H9 (cell line): ENCODE measurements around the gene PTCD1. TPM values are rescaled to one million over a fixed set of nuclear protein-coding genes. Genes with fewer than 3 reads are reported as not detected.

ENCODE experiments used
- DNase-seq: peaks from one replicate; pipeline ENCODE4 v3.0.0-alpha.2; 2017
- H2AFZ ChIP-seq: one replicate; pipeline ENCODE4 v1.6.1; 2013; ENCODE audit warnings: mild to moderate bottlenecking, low read length, control low read depth, moderate library complexity
- H2AK5ac ChIP-seq: 2 replicates; pipeline ENCODE4 v1.6.1; 2013; ENCODE audit warnings: low read length, control low read depth, mixed read lengths; ENCODE audit not compliant: insufficient read length
- H2BK120ac ChIP-seq: one replicate; pipeline ENCODE4 v1.6.1; 2013; ENCODE audit warnings: low read depth, mild to moderate bottlenecking, low read length, control low read depth, inconsistent platforms; ENCODE audit not compliant: poor library complexity, severe bottlenecking
- H2BK12ac ChIP-seq: 2 replicates; pipeline ENCODE4 v1.6.1; 2013; ENCODE audit warnings: low read length, control low read depth, mixed read lengths, low read depth; ENCODE audit not compliant: insufficient read length
- H2BK15ac ChIP-seq: 2 replicates; pipeline ENCODE4 v1.6.1; 2013; ENCODE audit warnings: low read depth, low read length, control low read depth
- H2BK20ac ChIP-seq: one replicate; pipeline ENCODE4 v1.6.1; 2013; ENCODE audit warnings: low read depth, mild to moderate bottlenecking, low read length, control low read depth, inconsistent platforms; ENCODE audit not compliant: poor library complexity, severe bottlenecking
- H2BK5ac ChIP-seq: 2 replicates; pipeline ENCODE4 v1.6.1; 2013; ENCODE audit warnings: low read length, control low read depth, mixed read lengths; ENCODE audit not compliant: insufficient read length
- H3K14ac ChIP-seq: 2 replicates; pipeline ENCODE4 v1.6.1; 2013; ENCODE audit warnings: low read length, control low read depth; ENCODE audit not compliant: insufficient read depth
- H3K18ac ChIP-seq: 2 replicates; pipeline ENCODE4 v1.6.1; 2013; ENCODE audit warnings: low read depth, mild to moderate bottlenecking, mixed read lengths, low read length, control low read depth; ENCODE audit not compliant: insufficient read length
- H3K23ac ChIP-seq: 2 replicates; pipeline ENCODE4 v1.6.1; 2013; ENCODE audit warnings: low read length, control low read depth, mixed read lengths, low read depth; ENCODE audit not compliant: insufficient read length
- H3K23me2 ChIP-seq: 2 replicates; pipeline ENCODE4 v1.6.1; 2013; ENCODE audit warnings: low read depth, mild to moderate bottlenecking, mixed read lengths, low read length, control low read depth; ENCODE audit not compliant: insufficient read length, poor library complexity, severe bottlenecking
- H3K27ac ChIP-seq: 2 replicates; pipeline ENCODE4 v1.5.1; 2013; ENCODE audit warnings: low read length, control low read depth, mixed read lengths, low read depth; ENCODE audit not compliant: insufficient read length
- H3K27me3 ChIP-seq: 2 replicates; pipeline ENCODE4 v1.6.1; 2013; ENCODE audit warnings: low read length, control low read depth, inconsistent platforms; ENCODE audit not compliant: insufficient read depth
- H3K4ac ChIP-seq: 2 replicates; pipeline ENCODE4 v1.6.1; 2013; ENCODE audit warnings: low read depth, mild to moderate bottlenecking, control low read depth, inconsistent platforms, low read length, moderate library complexity
- H3K4me1 ChIP-seq: 2 replicates; pipeline ENCODE4 v1.6.1; 2013; ENCODE audit warnings: low read length, control low read depth, inconsistent platforms; ENCODE audit not compliant: insufficient read depth
- H3K4me2 ChIP-seq: 2 replicates; pipeline ENCODE4 v1.6.1; 2013; ENCODE audit warnings: low read length, control low read depth, mixed read lengths; ENCODE audit not compliant: insufficient read length, insufficient read depth
- H3K56ac ChIP-seq: 2 replicates; pipeline ENCODE4 v1.6.1; 2013; ENCODE audit warnings: low read depth, mild to moderate bottlenecking, mixed read lengths, low read length, control low read depth; ENCODE audit not compliant: insufficient read length
- H3K79me1 ChIP-seq: 2 replicates; pipeline ENCODE4 v1.6.1; 2013; ENCODE audit warnings: low read depth, mild to moderate bottlenecking, moderate library complexity, low read length, control low read depth, inconsistent platforms; ENCODE audit not compliant: insufficient read depth, poor library complexity, severe bottlenecking
- H3K79me2 ChIP-seq: 2 replicates; pipeline ENCODE4 v1.6.1; 2013; ENCODE audit warnings: low read length, control low read depth, inconsistent platforms; ENCODE audit not compliant: insufficient read depth
- H3K9ac ChIP-seq: 2 replicates; pipeline ENCODE4 v1.6.1; 2013; ENCODE audit warnings: low read length, control low read depth, mixed read lengths; ENCODE audit not compliant: insufficient read length; ENCODE audit errors: extremely low read depth
- H3K9me3 ChIP-seq: one replicate; pipeline ENCODE4 v1.6.1; 2013; ENCODE audit warnings: low read depth, low read length, inconsistent platforms; ENCODE audit not compliant: control insufficient read depth
- H3T11ph ChIP-seq: one replicate; pipeline ENCODE4 v1.6.1; 2013; ENCODE audit warnings: mild to moderate bottlenecking, low read length, control low read depth, inconsistent platforms
- H4K20me1 ChIP-seq: one replicate; pipeline ENCODE4 v1.6.1; 2013; ENCODE audit not compliant: control insufficient read depth, insufficient read length, insufficient read depth
- H4K5ac ChIP-seq: 2 replicates; pipeline ENCODE4 v1.6.1; 2013; ENCODE audit warnings: low read depth, mild to moderate bottlenecking, mixed read lengths, low read length, control low read depth; ENCODE audit not compliant: insufficient read length
- H4K8ac ChIP-seq: replicated peaks from 2 replicates; pipeline ENCODE4 v1.6.1; 2013; ENCODE audit warnings: low read length, control low read depth, mixed read lengths, low read depth; ENCODE audit not compliant: insufficient read length
- H4K91ac ChIP-seq: 2 replicates; pipeline ENCODE4 v1.6.1; 2013; ENCODE audit warnings: low read depth, mild to moderate bottlenecking, moderate library complexity, mixed read lengths, low read length, control low read depth; ENCODE audit not compliant: insufficient read length
- H3K27ac Mint-ChIP-seq, 3 experiments: 2 replicates in 2 of 3; 3 replicates in 1 of 3; pipeline ENCODE4 v1.8.0; 2020 to 2021; ENCODE audit warnings: mixed read lengths in 3 of 3, mild to moderate bottlenecking in 1 of 3, moderate library complexity in 1 of 3
- H3K27me3 Mint-ChIP-seq: 2 replicates; pipeline ENCODE4 v1.8.0; 2021; ENCODE audit warnings: low read depth, mild to moderate bottlenecking, moderate library complexity, mixed read lengths
- H3K36me3 Mint-ChIP-seq, 3 experiments: 2 replicates in 2 of 3; 3 replicates in 1 of 3; pipeline ENCODE4 v1.8.0; 2020 to 2021; ENCODE audit warnings: low read depth in 3 of 3, mixed read lengths in 3 of 3; ENCODE audit not compliant: insufficient read depth in 1 of 3
- H3K4me1 Mint-ChIP-seq, 2 experiments: 2 replicates each; pipeline ENCODE4 v1.8.0; 2020; ENCODE audit warnings: mixed read lengths in 2 of 2
- H3K4me3 Mint-ChIP-seq, 2 experiments: 2 replicates in 1 of 2; 3 replicates in 1 of 2; pipeline ENCODE4 v1.8.0; 2020 to 2021; ENCODE audit warnings: mild to moderate bottlenecking in 2 of 2, mixed read lengths in 2 of 2, moderate library complexity in 1 of 2
- H3K9me3 Mint-ChIP-seq, 2 experiments: 2 replicates in 1 of 2; 3 replicates in 1 of 2; pipeline ENCODE4 v1.8.0; 2020; ENCODE audit warnings: mild to moderate bottlenecking in 2 of 2, mixed read lengths in 2 of 2, moderate library complexity in 1 of 2
- WGBS: extraction: QIAGEN DNeasy Blood & Tissue Kit; methylation state at CpG from one replicate; pipeline ENCODE4 v1.1.7; 2013; ENCODE audit warnings: missing lambda C conversion rate, low lambda C conversion rate, mixed read lengths; ENCODE audit not compliant: insufficient read length; ENCODE audit errors: extremely low coverage; 5-methylcytosine and 5-hydroxymethylcytosine counted together
- total RNA-seq: library from RNA; stranded (reverse); gene quantifications from 2 replicates; pipeline ENCODE4 v1.2.1, GENCODE V29; 2021
- TF ChIP-seq, protein P1 (sequence below): fragments of 200-600 bp; sonication (generic); conservative IDR thresholded peaks from 3 replicates; pipeline ENCODE4 v1.8.0; 2021; ENCODE audit warnings: antibody characterized with exemption, mild to moderate bottlenecking

PTCD1 gene
- total RNA-seq, 1 experiment from 2014 or later: 12.8 TPM

DNA sequence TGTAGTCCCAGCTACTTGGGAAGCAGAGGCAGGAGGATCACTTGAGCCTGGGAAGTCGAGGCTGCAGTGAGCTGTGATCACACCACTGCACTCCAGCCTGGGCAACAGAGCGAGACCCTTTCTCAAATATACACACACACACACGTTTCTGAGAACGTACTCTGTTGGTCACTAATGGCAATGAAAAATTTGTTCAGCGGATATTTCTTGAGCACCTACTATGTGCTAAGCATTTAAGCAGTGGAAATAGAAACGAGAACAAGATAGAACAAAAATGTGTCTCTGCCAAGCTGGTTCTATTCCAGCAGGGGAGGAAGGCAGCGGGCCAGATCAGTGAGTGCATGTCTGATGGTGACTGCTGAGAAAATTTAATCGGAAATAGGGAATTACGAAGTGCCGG lies 55.4 kb downstream of the PTCD1 start:
- Mint-ChIP-seq H3K36me3 (peaks cover 8 to 31% (median 13%) of the 10 kb centered on the region in 3 experiments; a peak in 6 of 7 replicates), H3K4me1 (peaks cover 6 to 11% of the 10 kb centered on the region in 2 experiments), H3K27me3 (no peaks in the 10 kb centered on the region; the same call in 1 of the 2 replicates), H3K27ac (no peak overlapping the region), H3K9me3 (no peaks in the 10 kb centered on the region; a peak in 1 of 5 replicates), H3K4me3 (no peak overlapping the region; a peak in 1 of 5 replicates)
- Histone ChIP-seq H3K4me2 (no peak overlapping the region), H2BK20ac (no peak overlapping the region), H3K56ac (no peak overlapping the region), H3K9me3 (no peaks in the 10 kb centered on the region), H3K14ac (no peak overlapping the region), H2AFZ (no peak overlapping the region), H3K9ac (no peak overlapping the region), H3K23me2 (no peaks in the 10 kb centered on the region), H3K27ac (no peak overlapping the region), H3K4ac (no peak overlapping the region), H3K18ac (no peak overlapping the region), H4K91ac (no peak overlapping the region), H3T11ph (no peak overlapping the region), H3K79me2 (no peaks in the 10 kb centered on the region), H2BK15ac (no peak overlapping the region), H4K8ac (no peak overlapping the region), H2BK120ac (no peak overlapping the region), H2AK5ac (no peak overlapping the region), H3K4me1 (no peaks in the 10 kb centered on the region), H4K20me1 (no peaks in the 10 kb centered on the region), H3K23ac (no peak overlapping the region), H3K27me3 (no peaks in the 10 kb centered on the region), H4K5ac (no peak overlapping the region), H2BK12ac (no peak overlapping the region), H2BK5ac (no peak overlapping the region), H3K79me1 (peaks cover 8% of the 10 kb centered on the region)
- no CpG with 5 or more reads among the region's 10 CpGs for WGBS
- TF ChIP-seq, protein P1, sequence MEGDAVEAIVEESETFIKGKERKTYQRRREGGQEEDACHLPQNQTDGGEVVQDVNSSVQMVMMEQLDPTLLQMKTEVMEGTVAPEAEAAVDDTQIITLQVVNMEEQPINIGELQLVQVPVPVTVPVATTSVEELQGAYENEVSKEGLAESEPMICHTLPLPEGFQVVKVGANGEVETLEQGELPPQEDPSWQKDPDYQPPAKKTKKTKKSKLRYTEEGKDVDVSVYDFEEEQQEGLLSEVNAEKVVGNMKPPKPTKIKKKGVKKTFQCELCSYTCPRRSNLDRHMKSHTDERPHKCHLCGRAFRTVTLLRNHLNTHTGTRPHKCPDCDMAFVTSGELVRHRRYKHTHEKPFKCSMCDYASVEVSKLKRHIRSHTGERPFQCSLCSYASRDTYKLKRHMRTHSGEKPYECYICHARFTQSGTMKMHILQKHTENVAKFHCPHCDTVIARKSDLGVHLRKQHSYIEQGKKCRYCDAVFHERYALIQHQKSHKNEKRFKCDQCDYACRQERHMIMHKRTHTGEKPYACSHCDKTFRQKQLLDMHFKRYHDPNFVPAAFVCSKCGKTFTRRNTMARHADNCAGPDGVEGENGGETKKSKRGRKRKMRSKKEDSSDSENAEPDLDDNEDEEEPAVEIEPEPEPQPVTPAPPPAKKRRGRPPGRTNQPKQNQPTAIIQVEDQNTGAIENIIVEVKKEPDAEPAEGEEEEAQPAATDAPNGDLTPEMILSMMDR: no peak
- no peak for DNase-seq
